ENCODE measurements around the gene TNPO3.

- TF ChIP-seq CTCF (IDR thresholded peaks at IDR 0.05 in 2 of 3, conservative IDR thresholded peaks at IDR 0.05 in 1 of 3; ENCODE audit: borderline replicate concordance in 1 of 3, insufficient read depth in 1 of 3, low read depth in 2 of 3, low read length in 2 of 3), result no peak
- no peak for TF ChIP-seq MAX (IDR thresholded peaks at IDR 0.05)
- TF ChIP-seq POLR2A (IDR thresholded peaks at IDR 0.05; ENCODE audit: borderline replicate concordance, extremely low read depth, insufficient read depth, insufficient read length), result no peak
- no peak for TF ChIP-seq EZH2phosphoT487 (IDR thresholded peaks at IDR 0.05; ENCODE audit: borderline replicate concordance)
- no peak for TF ChIP-seq REST (IDR thresholded peaks at IDR 0.05; ENCODE audit: low read depth)
- TF ChIP-seq EZH2 (IDR thresholded peaks at IDR 0.05), result no peak
- no peak for TF ChIP-seq JUND (IDR thresholded peaks at IDR 0.05)
- TF ChIP-seq ZNF274 (IDR thresholded peaks at IDR 0.05; ENCODE audit: low read depth, low read length), result no peak
- no peak for TF ChIP-seq ZFX (IDR thresholded peaks at IDR 0.05)
- no peak for TF ChIP-seq ELF1 (IDR thresholded peaks at IDR 0.05; ENCODE audit: borderline replicate concordance, low read depth)
- TF ChIP-seq RAD21 (IDR thresholded peaks at IDR 0.05; ENCODE audit: low read depth), result no peak
- TF ChIP-seq CEBPB (IDR thresholded peaks at IDR 0.05; ENCODE audit: low read depth), result no peak
These were observed 109.1 kb downstream of the TNPO3 start for GRCh38 chr7:128945668-128946366.
